Measurements from ENCODE around the gene SLC4A7. TPM values are rescaled to one million over a fixed set of nuclear protein-coding genes. Genes with fewer than 3 reads are reported as not detected.

The SLC4A7 gene
- total and polyA plus RNA-seq, 9 of the 15 experiments (the other 6 are each of a cell fraction or from before 2014, with no cell fraction given) = 1.7 to 13.6 (median 8.0) TPM

- TF ChIP-seq ZNF583 (CRISPR knock-in tag; IDR thresholded peaks at IDR 0.05) (no peak), CHD4 (IDR thresholded peaks at IDR 0.05; ENCODE audit: insufficient read depth, insufficient replicate concordance, low read depth, low read length, poor library complexity, severe bottlenecking) (no peak), KLF10 (CRISPR knock-in tag; IDR thresholded peaks at IDR 0.05) (no peak), MTA1 (IDR thresholded peaks at IDR 0.05; ENCODE audit: borderline replicate concordance) (no peak), HNRNPLL (IDR thresholded peaks at IDR 0.05; ENCODE audit: low read depth, low read length, poor library complexity, severe bottlenecking) (no peak), NFIX (CRISPR knock-in tag; IDR thresholded peaks at IDR 0.05; ENCODE audit: low read depth) (no peak), PKNOX1 (IDR thresholded peaks at IDR 0.05) (no peak), ZNF780A (CRISPR knock-in tag; IDR thresholded peaks at IDR 0.05) (no peak), CUX1 (CRISPR knock-in tag; IDR thresholded peaks at IDR 0.05) (no peak), ZNF778 (CRISPR knock-in tag; IDR thresholded peaks at IDR 0.05) (no peak)
These were observed 130.0 kb downstream of the SLC4A7 start (continued) for GRCh38 chr3:27354161-27354560.
